ENCODE results near the gene EXOC6.
A peak's percentile ranks its signal among the peaks of the same experiment; 100 is the strongest.

The EXOC6 gene

GRCh38 chr10:92848441-92849233 is at the start of gene EXOC6:
TSS of gene EXOC6 (plus strand) at chr10:92848520. CDS start at chr10:92848534, 14 bp downstream.
- DNase-seq = peak; percentile 50

- no peak for DNase-seq
Measured at GRCh38 chr10:92799568-92799967, 48.8 kb upstream of the EXOC6 start.

GRCh38 chr10:92800134-92800733 is 48.1 kb upstream of the EXOC6 start:
- DNase-seq = peak; percentile 92

- DNase-seq = peak; percentile 5
Measured at GRCh38 chr10:92801978-92802872, 46.1 kb upstream of the EXOC6 start.

GRCh38 chr10:92809840-92810239 is 38.5 kb upstream of the EXOC6 start:
- DNase-seq = no peak

- no peak for DNase-seq
Measured at GRCh38 chr10:92810934-92811532, 37.3 kb upstream of the EXOC6 start.

- DNase-seq = no peak
Measured at GRCh38 chr10:92811986-92812385, 36.3 kb upstream of the EXOC6 start.

GRCh38 chr10:92813979-92814378 is 34.3 kb upstream of the EXOC6 start:
- DNase-seq = no peak

GRCh38 chr10:92814790-92815189 is 33.5 kb upstream of the EXOC6 start:
- DNase-seq = no peak

- no peak for DNase-seq
Measured at GRCh38 chr10:92816091-92816531, 32.2 kb upstream of the EXOC6 start.

GRCh38 chr10:92822060-92822634 is 26.2 kb upstream of the EXOC6 start:
- no peak for DNase-seq

- no peak for DNase-seq
Measured at GRCh38 chr10:92822964-92823363, 25.4 kb upstream of the EXOC6 start.

- DNase-seq = no peak
Measured at GRCh38 chr10:92826061-92826460, 22.3 kb upstream of the EXOC6 start.

- no peak for DNase-seq
Measured at GRCh38 chr10:92826504-92826903, 21.8 kb upstream of the EXOC6 start.

- no peak for DNase-seq
Measured at GRCh38 chr10:92829042-92829785, 19.1 kb upstream of the EXOC6 start.

- DNase-seq = no peak
Measured at GRCh38 chr10:92829786-92830377, 18.4 kb upstream of the EXOC6 start.

- no peak for DNase-seq
Measured at GRCh38 chr10:92830478-92831389, 17.6 kb upstream of the EXOC6 start.

GRCh38 chr10:92832121-92832520 is 16.2 kb upstream of the EXOC6 start:
- no peak for DNase-seq

GRCh38 chr10:92832998-92833650 is 15.2 kb upstream of the EXOC6 start:
- DNase-seq = no peak

- no peak for DNase-seq
Measured at GRCh38 chr10:92834331-92834730, 14.0 kb upstream of the EXOC6 start.
